Activated CD4-positive, CD25-positive, alpha-beta regulatory T cell (primary cell): ENCODE measurements around the gene TMEM19.
A peak's percentile ranks its signal among the peaks of the same experiment; 100 is the strongest.

ENCODE experiments used
- DNase-seq, 4 experiments: peaks; one replicate each; lab custom pipeline; 2025; lab: John Stamatoyannopoulos, UW

Gene TMEM19

DNA sequence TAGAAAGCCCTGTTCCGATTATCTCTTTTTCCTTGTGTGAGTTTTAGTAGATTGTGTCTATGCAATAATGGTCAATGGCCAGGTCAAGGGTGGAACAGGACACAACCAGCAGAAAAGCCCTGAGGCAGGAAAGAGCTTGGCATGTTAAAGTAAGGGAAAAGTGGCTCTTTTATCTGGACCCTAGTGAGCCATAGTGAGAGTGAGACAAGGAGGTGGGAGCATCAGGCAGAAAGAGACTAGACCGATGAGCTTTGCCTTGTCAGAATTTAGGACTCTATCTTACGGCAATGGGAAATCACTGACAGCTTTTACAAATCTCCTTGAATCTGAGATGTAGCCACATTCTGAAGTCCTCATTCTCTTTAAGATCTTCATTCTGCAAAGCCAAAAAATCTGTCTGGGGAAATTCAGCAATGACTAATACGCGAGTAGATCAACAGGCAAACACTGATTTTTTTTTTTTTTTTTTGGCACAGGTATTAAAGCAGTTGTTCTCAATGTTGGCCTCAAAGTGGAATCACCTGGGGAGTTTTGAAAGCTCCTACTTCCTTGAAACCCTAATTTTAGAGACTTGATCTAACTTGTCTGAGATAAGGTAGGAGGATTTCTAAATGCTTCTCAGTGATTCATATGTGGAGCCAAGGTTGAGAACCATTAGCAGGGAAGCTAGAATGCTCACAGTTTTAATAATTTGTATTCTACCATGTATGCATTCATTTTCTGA is 33.9 kb downstream of the TMEM19 start:
- no peak for DNase-seq

DNA sequence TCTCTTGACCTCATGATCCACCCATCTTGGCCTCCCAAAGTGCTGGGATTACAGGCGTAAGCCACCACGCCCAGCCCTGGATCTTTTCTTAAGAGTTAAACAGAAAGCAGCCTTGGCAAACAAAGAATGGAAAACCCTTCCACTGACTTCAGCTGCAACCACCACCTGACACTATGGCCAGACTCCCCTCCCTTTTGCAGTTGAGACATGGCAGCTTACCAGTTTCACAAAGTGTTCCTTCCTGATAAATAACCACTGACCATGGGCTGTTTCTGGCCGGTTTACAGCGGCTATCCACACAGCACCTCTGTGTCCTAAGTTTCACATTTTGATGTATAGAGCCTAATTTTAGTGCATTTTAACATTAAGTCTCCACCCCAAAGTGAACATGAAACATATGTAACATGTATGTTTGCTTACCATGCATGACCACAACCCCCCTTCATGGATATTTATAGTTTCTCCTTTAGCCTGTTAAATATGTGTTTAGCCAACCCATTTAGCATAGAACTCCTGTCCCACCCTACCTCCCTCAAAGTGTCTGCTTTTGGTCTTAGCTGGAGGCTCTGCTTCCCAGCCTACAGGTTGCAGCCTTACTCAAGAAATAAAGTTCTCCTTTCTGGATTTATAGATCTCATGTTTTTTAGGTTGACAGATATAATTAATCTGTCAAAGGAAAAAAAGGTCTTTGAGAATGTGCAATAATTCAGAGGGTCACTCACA is 36.1 kb downstream of the TMEM19 start:
- DNase-seq = no peak

DNA sequence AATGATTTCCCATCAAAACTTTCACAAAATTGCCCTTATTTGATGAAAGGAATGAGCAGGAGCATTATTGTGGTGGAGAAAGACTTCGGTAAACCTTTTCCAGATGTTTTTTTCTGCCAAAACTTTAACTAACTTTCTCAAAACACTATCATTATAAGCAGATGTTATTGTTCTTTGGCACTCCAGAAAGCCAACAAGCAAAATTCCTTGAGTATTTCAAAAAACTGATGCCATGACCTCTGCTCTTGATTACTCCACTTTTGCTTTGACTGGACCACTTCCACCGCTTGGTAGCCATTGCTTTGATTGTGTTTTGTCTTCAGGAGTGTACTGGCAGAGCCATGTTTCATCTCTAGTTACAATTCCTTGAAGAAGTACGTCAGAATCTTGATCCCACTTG is 39.1 kb downstream of the TMEM19 start:
- DNase-seq = no peak

DNA sequence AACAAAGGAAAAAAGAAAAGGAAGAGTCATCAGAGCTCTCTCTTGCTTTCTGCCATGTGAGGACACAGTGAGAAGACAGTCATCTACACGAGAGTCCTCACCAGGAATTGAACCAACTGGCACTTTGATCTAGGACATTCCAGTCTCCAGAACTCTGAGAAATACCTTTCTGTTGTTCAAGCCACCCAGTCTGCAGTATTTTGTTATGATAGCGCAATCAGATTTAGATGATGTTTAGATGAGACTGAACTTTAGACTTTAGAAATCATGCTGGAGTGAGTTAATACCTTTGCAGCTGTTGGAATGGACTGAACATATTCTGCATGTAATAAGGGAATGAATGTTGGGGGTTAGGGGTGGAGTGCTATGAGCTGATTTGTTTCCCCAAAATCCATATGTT is 40.7 kb downstream of the TMEM19 start:
- no peak for DNase-seq

DNA sequence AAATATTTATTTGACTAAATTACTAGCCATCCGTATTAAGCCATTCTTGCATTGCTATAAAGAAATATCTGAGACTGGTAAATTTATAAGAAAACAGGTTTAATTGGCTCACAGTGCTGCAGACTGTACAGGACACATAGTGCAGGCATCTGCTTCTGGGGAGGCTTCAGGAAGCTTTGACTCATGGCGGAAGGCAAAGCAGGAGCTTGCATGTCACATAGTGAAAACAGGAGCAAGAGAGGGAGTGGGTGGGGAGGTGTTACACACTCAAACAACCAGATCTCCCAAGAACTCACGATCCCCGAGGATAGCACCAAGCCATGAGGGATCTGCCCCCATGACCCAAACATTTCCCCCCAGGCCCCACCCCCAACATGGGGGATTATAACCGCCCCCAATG is 42.1 kb downstream of the TMEM19 start:
- no peak for DNase-seq

DNA sequence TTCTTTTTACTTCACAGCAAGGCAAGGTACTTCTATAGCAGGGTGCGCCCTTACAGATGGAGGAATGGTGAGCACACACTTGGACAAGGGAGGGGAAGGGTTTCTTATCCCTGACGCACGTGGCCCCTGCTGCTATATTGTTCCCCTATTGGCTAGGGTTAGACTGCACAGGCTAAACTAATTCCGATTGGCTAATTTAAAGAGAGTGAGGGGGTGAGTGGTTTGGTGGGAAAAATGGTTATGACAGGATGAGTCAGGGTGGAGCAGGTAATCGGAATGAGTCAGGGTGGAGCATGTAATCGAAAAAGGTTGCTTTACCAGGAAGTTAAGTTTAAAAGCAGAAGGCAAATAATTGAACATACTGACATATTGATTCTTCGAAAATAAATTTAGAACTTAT is 45.1 kb downstream of the TMEM19 start:
- no peak for DNase-seq

DNA sequence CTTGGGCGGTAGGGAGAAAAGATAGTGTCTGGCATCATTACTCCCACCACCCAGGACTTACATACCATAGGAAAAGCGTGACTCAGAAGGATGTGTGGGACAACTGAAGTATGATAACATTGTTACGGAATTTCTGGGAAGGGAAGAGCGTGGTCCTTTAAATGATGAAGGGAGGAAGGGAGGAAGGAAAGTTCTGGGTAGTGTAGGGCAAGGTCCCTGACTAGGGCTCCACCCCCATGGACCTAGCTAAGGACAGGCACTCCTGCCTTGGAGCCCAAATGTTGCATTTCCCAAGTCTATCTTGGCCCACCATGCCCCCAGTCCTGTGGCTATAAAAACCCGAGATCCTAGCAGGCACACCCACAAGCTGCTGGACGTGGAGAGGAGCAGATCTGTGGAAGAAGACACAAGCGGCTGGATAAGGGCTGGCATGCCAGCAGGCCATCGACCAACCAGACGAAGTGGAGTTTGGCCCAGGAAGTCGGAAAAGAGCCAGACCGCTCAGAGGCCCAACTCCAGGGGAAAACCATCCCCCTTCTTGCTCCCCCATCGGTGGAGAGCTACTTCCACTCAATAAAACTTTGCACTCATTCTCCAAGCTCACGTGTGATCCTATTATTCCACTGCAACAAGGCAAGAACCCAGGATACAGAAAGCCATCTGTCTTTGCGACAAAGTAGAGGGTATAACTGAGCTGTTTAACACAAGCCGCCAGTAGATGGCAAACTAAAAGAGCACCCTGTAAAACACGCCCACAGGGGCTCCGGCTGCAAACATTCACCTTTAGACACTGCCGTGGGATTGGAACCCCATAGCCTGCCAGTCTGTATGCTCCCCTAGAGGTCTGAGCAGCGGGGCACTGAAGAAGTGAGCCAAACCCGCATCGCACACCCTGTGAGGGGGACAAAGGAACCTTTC is 45.8 kb downstream of the TMEM19 start:
- no peak for DNase-seq

DNA sequence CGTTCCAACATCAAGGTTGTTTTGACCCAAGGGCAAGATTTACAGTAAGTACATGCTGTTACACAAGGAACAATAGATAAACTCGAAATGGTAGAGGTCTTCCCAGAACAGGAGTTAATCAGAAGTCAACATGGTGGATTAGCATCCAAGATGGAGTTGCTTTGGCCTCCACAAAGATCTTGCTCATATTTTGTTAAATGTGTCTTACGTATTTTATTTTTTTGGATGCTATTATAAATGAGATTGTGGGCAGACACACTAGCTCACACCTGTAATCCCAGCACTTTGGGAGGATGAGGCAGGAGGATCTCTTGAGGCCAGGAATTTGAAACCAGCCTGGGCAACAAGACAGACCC is 46.5 kb downstream of the TMEM19 start:
- DNase-seq = no peak

DNA sequence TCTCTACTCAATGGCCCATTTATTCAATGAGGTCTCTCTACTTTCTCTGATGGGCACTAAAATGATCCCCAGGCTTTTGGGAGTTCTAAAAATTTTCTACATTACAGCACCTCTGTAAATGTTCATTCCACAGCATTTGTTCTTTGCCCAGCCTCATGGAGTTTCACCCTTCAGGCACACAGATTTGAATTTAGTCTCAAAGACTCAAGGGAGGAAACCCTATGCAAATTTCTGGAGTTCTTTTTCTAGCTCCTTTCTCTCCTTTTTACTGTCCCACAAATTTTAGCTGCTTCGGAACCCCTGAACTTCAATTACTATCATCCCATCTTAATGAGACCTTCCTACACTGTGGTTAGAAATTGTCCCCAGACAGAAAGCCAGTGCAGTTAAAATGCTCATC is 51.3 kb downstream of the TMEM19 start:
- no peak for DNase-seq

DNA sequence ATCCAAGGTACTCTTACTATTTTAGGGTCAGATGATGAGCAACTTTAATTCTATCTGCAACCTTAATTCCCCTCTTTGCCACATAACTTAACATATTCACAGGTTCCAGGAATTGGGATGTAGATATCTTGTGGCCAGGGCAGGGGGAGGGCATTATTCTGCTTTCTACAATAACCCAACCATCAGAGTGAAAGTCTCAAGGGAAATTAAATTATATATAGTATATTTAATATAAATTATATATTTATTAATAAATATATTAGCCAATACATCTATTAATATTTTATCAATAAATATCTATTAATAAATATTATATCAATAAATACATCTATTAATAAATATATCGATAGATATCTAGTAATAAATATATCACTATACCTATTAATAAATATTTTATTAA is 57.1 kb downstream of the TMEM19 start:
- no peak for DNase-seq

DNA sequence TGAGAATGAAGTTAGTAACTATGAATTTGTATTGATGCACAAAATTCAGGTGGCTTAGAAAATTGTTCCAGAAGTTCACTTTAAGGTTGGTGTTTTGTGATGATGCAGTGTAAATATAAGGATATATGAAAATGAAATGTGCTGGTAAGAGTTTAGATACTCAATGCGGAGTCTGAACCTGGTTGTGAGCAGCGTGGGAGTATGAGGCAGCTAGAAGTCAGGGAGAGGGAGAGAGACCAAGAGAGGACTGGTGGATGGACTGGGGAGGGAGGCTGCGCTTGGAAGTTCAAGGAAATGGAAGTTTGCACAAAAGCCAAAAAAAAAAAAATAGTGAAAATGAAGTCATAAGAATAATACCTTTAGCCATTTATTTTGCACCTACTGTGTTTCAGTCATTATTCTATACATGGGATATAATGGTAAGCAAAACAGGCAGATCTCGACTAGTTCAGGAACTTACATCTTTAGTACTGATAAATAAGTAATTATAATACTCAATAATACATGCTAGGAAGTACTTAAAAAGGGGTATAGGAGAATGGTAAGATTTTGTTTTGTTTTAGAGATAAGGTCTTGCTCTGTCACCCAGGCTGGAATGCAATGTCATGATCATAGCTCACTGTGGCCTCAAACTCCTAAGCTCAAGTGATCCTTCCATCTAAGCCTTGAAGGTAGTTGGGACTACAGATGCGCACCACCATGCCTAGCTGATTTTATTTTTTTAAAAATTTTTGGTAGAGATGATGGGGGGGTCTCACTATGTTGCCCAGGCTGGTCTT is 58.8 kb downstream of the TMEM19 start:
- no peak for DNase-seq

DNA sequence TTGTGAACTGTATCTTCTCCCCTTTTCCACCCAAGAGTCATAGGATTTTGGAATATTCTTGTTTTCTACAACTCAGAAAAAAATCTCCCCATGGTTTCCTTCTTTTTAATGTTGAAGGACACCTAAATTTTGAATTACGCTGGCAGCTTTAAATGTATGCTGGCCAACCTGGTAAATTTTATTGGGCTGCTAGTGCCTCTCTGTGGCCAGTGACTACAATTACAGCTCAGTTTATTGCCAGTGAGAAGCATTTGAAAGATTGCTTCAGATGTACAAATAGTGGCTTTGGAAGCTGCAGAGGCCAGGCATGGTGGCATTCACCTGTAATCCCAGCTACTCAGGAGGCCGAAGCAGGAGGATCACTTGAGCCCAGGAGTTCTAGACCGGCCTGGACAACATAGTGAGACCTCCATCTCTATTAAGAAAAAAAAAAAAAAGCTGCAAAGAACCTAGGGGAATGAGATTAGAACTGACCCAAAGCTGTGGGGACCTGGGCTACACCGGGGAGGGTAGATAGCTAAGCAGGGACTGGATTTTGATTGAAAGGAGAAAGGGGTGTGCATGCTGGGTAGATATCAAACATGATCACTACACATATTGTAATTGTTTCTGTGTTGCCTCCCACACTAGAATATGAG is 61.2 kb downstream of the TMEM19 start:
- peak; percentile 3 to 23 (median 11) for DNase-seq

DNA sequence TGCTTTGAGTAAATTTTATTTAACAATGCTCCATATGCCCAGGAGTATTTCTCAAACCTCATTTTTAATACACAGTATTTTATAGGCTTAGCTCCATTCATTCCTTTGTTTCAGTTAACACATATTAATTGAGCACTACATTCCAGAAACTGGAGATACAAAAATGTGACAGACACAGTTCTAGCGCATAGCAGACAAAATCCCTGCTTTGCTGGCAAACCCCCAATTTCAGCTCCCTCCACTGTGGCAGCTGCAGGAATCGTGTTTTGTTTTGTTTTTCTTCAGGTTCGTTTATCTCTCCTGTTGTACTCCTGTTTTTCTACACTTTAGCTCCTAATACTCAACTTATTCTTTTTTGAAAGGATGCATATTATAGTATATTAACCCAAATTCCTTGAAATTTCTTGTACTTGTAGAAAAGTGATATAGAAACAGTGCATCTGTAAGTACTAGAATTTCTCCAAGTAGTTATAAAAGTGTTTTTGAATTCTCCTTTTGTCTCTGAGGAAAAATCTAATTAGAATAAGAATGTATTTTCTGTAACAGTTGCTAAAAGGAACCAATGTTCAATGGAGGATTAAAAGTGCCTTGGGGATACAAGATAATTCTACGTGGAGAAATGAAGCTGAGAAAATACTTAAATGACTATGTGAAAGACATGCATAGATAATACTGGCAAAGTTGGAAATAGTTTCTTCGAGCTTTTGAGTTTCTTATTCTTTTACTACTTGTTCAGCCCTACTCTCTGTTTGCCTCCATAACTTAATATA is 62.4 kb downstream of the TMEM19 start:
- no peak for DNase-seq

DNA sequence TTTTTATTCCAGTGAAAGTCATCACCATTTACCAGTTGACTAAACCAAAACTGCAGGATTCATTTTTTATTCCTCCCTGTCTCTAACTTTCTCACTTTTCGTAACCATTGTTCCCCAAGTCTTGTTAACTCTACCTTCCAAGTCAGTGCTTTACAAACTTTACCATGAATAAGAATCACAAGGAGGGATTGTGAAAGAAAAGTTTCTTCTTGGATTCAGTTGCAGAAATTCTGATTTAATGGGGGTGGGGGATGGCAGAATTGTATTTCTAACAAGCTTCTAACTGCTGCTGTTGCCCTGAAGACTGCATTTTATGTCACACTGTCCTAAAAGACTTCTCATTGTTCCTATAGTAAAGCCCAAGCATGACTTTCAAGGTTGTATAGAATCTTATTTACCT is 63.8 kb downstream of the TMEM19 start:
- DNase-seq = no peak

DNA sequence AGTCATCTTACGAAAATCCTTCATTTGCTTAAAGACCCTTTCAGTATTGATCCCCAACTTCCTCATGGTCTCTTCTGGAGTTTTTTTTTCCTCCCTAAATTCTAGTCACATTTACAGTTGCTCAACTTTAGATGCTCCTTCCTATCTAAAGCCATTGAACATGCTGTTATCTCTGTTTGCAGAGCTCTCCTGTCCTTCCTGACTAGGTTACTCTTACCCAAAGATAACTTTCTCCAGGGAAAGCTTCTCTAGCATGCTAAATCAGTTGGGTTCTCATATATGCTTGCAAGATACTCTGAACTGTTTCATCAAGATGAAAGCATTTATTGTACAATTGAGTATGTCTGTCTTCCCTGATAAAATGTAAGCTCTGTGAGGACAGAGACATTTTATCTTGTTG is 67.0 kb downstream of the TMEM19 start:
- no peak for DNase-seq
